PC-3 (cell line): ENCODE results near the gene MVB12B.

ENCODE experiments used
- EZH2 ChIP-seq: fragments of 300-600 bp; sonication (generic); IDR thresholded peaks from one replicate; pipeline ENCODE4 v1.6.1; 2017; ENCODE audit warnings: antibody characterized with exemption, mild to moderate bottlenecking, low read length; ENCODE audit not compliant: unreplicated experiment
- EZH2phosphoT487 ChIP-seq: fragments of 300-600 bp; sonication (generic); IDR thresholded peaks from 2 replicates; pipeline ENCODE4 v1.6.1; 2018; ENCODE audit warnings: mild to moderate bottlenecking, antibody characterized with exemption, low read length, borderline replicate concordance
- TF ChIP-seq, protein P1 (sequence below): fragments of 300-600 bp; sonication (generic); conservative IDR thresholded peaks from 2 replicates; pipeline ENCODE4 v1.5.1; 2017; ENCODE audit warnings: antibody characterized with exemption, low read depth, mild to moderate bottlenecking, low read length

DNA sequence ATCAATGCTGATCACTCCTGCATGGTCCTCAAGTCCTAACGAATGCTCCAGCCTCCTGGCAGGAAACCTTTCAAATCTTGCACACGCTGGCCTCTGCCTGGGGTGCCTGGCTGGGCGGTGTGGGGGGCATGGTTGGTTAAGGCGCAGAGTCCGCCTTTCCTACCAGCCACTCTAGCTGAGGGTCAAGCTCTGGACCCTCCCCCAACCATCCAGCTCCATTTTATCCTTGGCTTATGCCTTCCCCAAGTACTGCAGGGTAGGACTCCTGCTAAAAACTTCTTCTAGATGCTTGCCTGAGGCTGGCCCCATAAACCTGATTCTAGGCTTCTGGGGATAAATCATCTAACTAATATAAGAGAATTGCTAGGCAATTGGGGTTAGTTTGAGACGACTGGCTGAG, 808 bp upstream of the MVB12B start:
- TF ChIP-seq, protein P1, sequence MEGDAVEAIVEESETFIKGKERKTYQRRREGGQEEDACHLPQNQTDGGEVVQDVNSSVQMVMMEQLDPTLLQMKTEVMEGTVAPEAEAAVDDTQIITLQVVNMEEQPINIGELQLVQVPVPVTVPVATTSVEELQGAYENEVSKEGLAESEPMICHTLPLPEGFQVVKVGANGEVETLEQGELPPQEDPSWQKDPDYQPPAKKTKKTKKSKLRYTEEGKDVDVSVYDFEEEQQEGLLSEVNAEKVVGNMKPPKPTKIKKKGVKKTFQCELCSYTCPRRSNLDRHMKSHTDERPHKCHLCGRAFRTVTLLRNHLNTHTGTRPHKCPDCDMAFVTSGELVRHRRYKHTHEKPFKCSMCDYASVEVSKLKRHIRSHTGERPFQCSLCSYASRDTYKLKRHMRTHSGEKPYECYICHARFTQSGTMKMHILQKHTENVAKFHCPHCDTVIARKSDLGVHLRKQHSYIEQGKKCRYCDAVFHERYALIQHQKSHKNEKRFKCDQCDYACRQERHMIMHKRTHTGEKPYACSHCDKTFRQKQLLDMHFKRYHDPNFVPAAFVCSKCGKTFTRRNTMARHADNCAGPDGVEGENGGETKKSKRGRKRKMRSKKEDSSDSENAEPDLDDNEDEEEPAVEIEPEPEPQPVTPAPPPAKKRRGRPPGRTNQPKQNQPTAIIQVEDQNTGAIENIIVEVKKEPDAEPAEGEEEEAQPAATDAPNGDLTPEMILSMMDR: no peak
- TF ChIP-seq EZH2 (no peak), EZH2phosphoT487 (no peak)
